CD14-positive monocyte (primary cell): Measurements from ENCODE around the gene LHFPL3. TPM values are rescaled to one million over a fixed set of nuclear protein-coding genes. Genes with fewer than 3 reads are reported as not detected.
"Not testable (repeated sequence)": the region's sequence is repeated elsewhere in the genome, so short reads cannot be mapped to it uniquely, and the experiment has no call there.

Experiments used
- DNase-seq, 3 donors: peaks; one replicate each; pipeline ENCODE4 v3.0.0-alpha.2; 2011 to 2022
- H2AFZ ChIP-seq: 2 replicates; pipeline ENCODE4 v1.6.0; 2012; ENCODE audit warnings: mild to moderate bottlenecking, low read depth, low read length, inconsistent platforms; ENCODE audit not compliant: insufficient read depth, poor library complexity, severe bottlenecking
- H3K27ac ChIP-seq, 2 donors: 1 replicate in 1 of 2; 2 replicates in 1 of 2; pipeline ENCODE4 v1.5.1; 2012 to 2013; ENCODE audit warnings: low read length in 2 of 2, control low read depth in 1 of 2, inconsistent platforms in 1 of 2, low read depth in 1 of 2, mild to moderate bottlenecking in 1 of 2
- H3K27me3 ChIP-seq, 2 donors: one replicate each; pipeline versions ENCODE4 v1.6.0 to v1.6.1; 2011 to 2013; ENCODE audit warnings: low read length in 2 of 2; ENCODE audit not compliant: control insufficient read depth in 2 of 2, insufficient read depth in 2 of 2
- H3K36me3 ChIP-seq, 2 donors: replicated peaks in 1 of 2; 1 replicate in 1 of 2; 2 replicates in 1 of 2; pipeline versions ENCODE4 v1.5.1 to v1.6.1; 2012 to 2013; ENCODE audit warnings: low read length in 2 of 2, control low read depth in 1 of 2, inconsistent platforms in 1 of 2, mild to moderate bottlenecking in 1 of 2; ENCODE audit not compliant: insufficient read depth in 2 of 2, control insufficient read depth in 1 of 2
- H3K4me1 ChIP-seq, 2 donors: 1 replicate in 1 of 2; 2 replicates in 1 of 2; pipeline versions ENCODE4 v1.5.1 to v1.6.1; 2012 to 2013; ENCODE audit warnings: low read length in 2 of 2, control low read depth in 1 of 2, inconsistent platforms in 1 of 2, mild to moderate bottlenecking in 1 of 2, moderate library complexity in 1 of 2; ENCODE audit not compliant: insufficient read depth in 2 of 2, control insufficient read depth in 1 of 2
- H3K4me2 ChIP-seq: replicated peaks from 2 replicates; pipeline ENCODE3; 2012; ENCODE audit warnings: low read length, moderate library complexity, mild to moderate bottlenecking; ENCODE audit not compliant: poor library complexity, severe bottlenecking; ENCODE audit errors: extremely low read depth
- H3K4me3 ChIP-seq, 3 experiments: fragments of 200-600 bp in 1 of 3; sonication (generic) in 1 of 3; replicated peaks in 1 of 3; 1 replicate in 2 of 3; 2 replicates in 1 of 3; pipeline ENCODE4 v1.5.1; 2011 to 2013; ENCODE audit warnings: low read length in 3 of 3, mild to moderate bottlenecking in 3 of 3, control low read depth in 2 of 3, low read depth in 2 of 3, inconsistent platforms in 1 of 3, moderate library complexity in 1 of 3
- H3K79me2 ChIP-seq: 2 replicates; pipeline ENCODE4 v1.6.0; 2012; ENCODE audit warnings: mild to moderate bottlenecking, control low read depth, inconsistent platforms, low read length, moderate library complexity; ENCODE audit not compliant: insufficient read depth
- H3K9ac ChIP-seq: 2 replicates; pipeline ENCODE4 v1.6.0; 2017; ENCODE audit warnings: low read length, mild to moderate bottlenecking; ENCODE audit not compliant: insufficient read depth, poor library complexity, severe bottlenecking
- H3K9me3 ChIP-seq, 2 donors: replicated peaks in 1 of 2; 1 replicate in 1 of 2; 2 replicates in 1 of 2; pipeline versions ENCODE4 v1.5.1 to v1.6.1; 2012 to 2013; ENCODE audit warnings: low read length in 2 of 2, control low read depth in 1 of 2; ENCODE audit not compliant: control insufficient read depth in 1 of 2, insufficient read depth in 1 of 2
- H4K20me1 ChIP-seq: 2 replicates; pipeline ENCODE4 v1.6.0; 2012; ENCODE audit warnings: mild to moderate bottlenecking, low read length, control low read depth, moderate library complexity; ENCODE audit not compliant: insufficient read depth
- H3K27ac Mint-ChIP-seq, 7 donors: one replicate each; pipeline ENCODE4 v1.8.0; 2020; ENCODE audit warnings: mild to moderate bottlenecking in 7 of 7, mixed read lengths in 7 of 7, moderate library complexity in 6 of 7, inconsistent platforms in 2 of 7
- H3K27me3 Mint-ChIP-seq, 3 donors: one replicate each; pipeline ENCODE4 v1.8.0; 2021 to 2022; ENCODE audit warnings: low read depth in 3 of 3, mild to moderate bottlenecking in 3 of 3, mixed read lengths in 3 of 3, moderate library complexity in 3 of 3, inconsistent platforms in 1 of 3
- H3K36me3 Mint-ChIP-seq, 2 donors: one replicate each; pipeline ENCODE4 v1.8.0; 2020; ENCODE audit warnings: mixed read lengths in 2 of 2, inconsistent platforms in 1 of 2, mild to moderate bottlenecking in 1 of 2
- H3K4me1 Mint-ChIP-seq: one replicate; pipeline ENCODE4 v1.8.0; 2020; ENCODE audit warnings: mild to moderate bottlenecking, mixed read lengths
- H3K4me3 Mint-ChIP-seq, 2 donors: one replicate each; pipeline ENCODE4 v1.8.0; 2020; ENCODE audit warnings: mild to moderate bottlenecking in 2 of 2, mixed read lengths in 2 of 2, moderate library complexity in 1 of 2
- H3K9me3 Mint-ChIP-seq, 7 donors: one replicate each; pipeline ENCODE4 v1.8.0; 2020 to 2022; ENCODE audit warnings: mixed read lengths in 7 of 7, mild to moderate bottlenecking in 6 of 7, moderate library complexity in 6 of 7, inconsistent platforms in 2 of 7
- WGBS: methylation state at CpG from one replicate; pipeline ENCODE4 v1.1.5; 2013; ENCODE audit warnings: missing lambda C conversion rate; ENCODE audit not compliant: insufficient coverage; 5-methylcytosine and 5-hydroxymethylcytosine counted together
- intact Hi-C, 2 donors: fragments of 100-400 bp; cut with micrococcal nuclease; formaldehyde crosslinking; loops; one replicate each; pipeline versions ENCODE4 v1.15.0 to v1.15.1; 2023
- polyA plus RNA-seq, 3 donors: library from polyadenylated mRNA; depleted of rRNA in 1 of 3; unstranded in 2 of 3; stranded (reverse) in 1 of 3; fragments of 300-500 nt in 2 of 3; fragments of >200 nt in 1 of 3; fragmentation: Illumina TruSeq in 2 of 3; gene quantifications; 1 replicate in 2 of 3; 2 replicates in 1 of 3; pipeline ENCODE4 v1.2.3, GENCODE V29; 2012 to 2021
- TF ChIP-seq, protein P1 (sequence below): fragments of 200-600 bp; IDR thresholded peaks from one replicate; pipeline ENCODE4 v1.8.0; 2022; ENCODE audit warnings: antibody characterized with exemption, mild to moderate bottlenecking

The LHFPL3 gene
- polyA plus RNA-seq, 3 donors, result not detected

DNA sequence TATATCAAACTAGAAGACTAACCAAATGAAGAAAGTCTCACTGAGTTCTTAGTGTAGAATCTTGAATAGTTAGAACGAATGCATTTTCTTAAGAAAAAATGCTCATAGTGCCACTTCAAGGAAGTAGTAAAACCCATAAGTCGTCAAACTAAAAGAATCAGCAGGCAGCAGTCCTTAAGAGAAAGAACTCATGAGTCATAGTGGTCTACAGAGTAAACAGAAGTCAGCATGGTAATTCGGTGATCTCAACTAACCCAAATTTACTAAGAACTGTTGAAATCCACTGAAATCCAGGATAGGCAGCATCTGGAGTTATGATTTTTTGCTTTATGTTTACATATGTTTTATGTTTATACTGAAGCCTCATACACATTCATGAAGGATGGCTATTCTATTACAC lies 256.2 kb downstream of the LHFPL3 start:
- no peaks in the 10 kb centered on the region for H3K4me1 ChIP-seq
- peaks cover under 1 to 6% (median 2%) of the 10 kb centered on the region in 7 donors for H3K9me3 Mint-ChIP-seq
- no peaks in the 10 kb centered on the region for H3K4me1 Mint-ChIP-seq
- H3K36me3 ChIP-seq, result no peaks in the 10 kb centered on the region
- H3K4me2 ChIP-seq, result no peak overlapping the region
- H3K27me3 ChIP-seq, result no peaks in the 10 kb centered on the region
- no peak overlapping the region for H3K4me3 ChIP-seq
- H3K79me2 ChIP-seq, result no peaks in the 10 kb centered on the region
- no peak overlapping the region for H3K4me3 Mint-ChIP-seq
- no peak overlapping the region for H3K9ac ChIP-seq
- WGBS, result no CpG with 5 or more reads among the region's 3 CpGs
- H4K20me1 ChIP-seq, result no peaks in the 10 kb centered on the region
- H3K27me3 Mint-ChIP-seq, result no peaks in the 10 kb centered on the region
- H3K27ac ChIP-seq, result no peak overlapping the region
- H3K36me3 Mint-ChIP-seq, result no peaks in the 10 kb centered on the region
- TF ChIP-seq, protein P1, sequence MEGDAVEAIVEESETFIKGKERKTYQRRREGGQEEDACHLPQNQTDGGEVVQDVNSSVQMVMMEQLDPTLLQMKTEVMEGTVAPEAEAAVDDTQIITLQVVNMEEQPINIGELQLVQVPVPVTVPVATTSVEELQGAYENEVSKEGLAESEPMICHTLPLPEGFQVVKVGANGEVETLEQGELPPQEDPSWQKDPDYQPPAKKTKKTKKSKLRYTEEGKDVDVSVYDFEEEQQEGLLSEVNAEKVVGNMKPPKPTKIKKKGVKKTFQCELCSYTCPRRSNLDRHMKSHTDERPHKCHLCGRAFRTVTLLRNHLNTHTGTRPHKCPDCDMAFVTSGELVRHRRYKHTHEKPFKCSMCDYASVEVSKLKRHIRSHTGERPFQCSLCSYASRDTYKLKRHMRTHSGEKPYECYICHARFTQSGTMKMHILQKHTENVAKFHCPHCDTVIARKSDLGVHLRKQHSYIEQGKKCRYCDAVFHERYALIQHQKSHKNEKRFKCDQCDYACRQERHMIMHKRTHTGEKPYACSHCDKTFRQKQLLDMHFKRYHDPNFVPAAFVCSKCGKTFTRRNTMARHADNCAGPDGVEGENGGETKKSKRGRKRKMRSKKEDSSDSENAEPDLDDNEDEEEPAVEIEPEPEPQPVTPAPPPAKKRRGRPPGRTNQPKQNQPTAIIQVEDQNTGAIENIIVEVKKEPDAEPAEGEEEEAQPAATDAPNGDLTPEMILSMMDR, result no peak
- intact Hi-C loops, result no loop called here
- H3K27ac Mint-ChIP-seq, result no peak overlapping the region
- no peak overlapping the region for H2AFZ ChIP-seq
- no peaks in the 10 kb centered on the region for H3K9me3 ChIP-seq
- DNase-seq, result no peak

DNA sequence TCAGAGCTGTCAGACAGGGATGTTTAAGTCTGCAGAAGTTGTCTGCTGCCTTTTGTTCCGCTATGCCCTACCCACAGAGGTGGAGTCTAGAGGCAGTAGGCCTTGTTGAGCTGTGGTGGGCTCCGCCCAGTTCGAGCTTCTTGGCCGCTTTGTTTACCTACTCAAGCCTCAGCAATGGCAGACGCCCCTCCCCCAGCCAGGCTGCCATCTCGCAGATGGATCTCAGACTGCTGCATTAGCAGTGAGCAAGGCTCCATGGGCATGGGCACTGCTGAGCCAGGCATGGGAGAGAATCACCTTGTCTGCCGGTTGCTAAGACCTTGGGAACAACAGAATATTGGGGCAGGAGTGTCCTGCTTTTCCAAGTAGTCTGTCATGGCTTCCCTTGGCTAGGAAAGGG lies 267.2 kb downstream of the LHFPL3 start:
- H3K4me1 Mint-ChIP-seq, H3K36me3 Mint-ChIP-seq, H3K27me3 Mint-ChIP-seq, DNase-seq, H3K9ac ChIP-seq, H2AFZ ChIP-seq, H3K36me3 ChIP-seq, H3K9me3 ChIP-seq, H3K27me3 ChIP-seq, H3K4me3 ChIP-seq, H4K20me1 ChIP-seq, intact Hi-C loops, H3K27ac Mint-ChIP-seq, H3K4me3 Mint-ChIP-seq, H3K27ac ChIP-seq, H3K79me2 ChIP-seq, H3K4me1 ChIP-seq, H3K4me2 ChIP-seq: not testable (repeated sequence)
- peaks cover 3 to 12% (median 5%) of the 10 kb centered on the region in 7 donors for H3K9me3 Mint-ChIP-seq
- WGBS, result 88% methylated on average over 2 of the region's 7 CpGs
